OCI-LY7 (cell line): Measurements from ENCODE around the gene HYOU1.

Experiments
- EZH2phosphoT487 ChIP-seq: fragments of 200-600 bp; sonication (generic); IDR thresholded peaks from 2 replicates; pipeline ENCODE4 v1.6.1; 2018; ENCODE audit warnings: low read depth, borderline replicate concordance, mild to moderate bottlenecking, mixed run types, antibody characterized with exemption, low read length, moderate library complexity, mixed read lengths
- TF ChIP-seq, protein P1 (sequence below): fragments of 200-600 bp; sonication (generic); conservative IDR thresholded peaks from 2 replicates; pipeline ENCODE4 v1.5.1; 2014; ENCODE audit warnings: mild to moderate bottlenecking, antibody characterized with exemption, low read length, moderate library complexity, mixed read lengths

DNA sequence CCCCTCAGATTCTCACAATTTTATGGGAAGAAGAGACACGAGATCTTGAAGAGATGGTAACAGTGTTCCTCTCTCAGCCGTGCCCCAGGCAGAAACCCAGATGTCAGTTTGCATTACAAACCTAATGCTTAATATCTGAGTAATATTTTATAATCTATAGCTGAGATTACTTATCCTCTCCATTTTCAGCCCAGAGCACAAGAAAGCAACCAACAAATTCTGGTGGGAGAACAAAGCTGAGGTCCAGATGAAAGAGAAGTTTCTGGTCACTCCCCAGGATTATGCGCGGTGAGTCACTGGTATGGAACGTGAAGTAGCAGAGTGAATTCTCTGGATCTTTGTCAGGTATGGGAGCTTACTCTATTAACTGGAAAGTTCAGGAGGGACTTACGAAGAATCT is 58.2 kb downstream of the HYOU1 start:
- TF ChIP-seq, protein P1, sequence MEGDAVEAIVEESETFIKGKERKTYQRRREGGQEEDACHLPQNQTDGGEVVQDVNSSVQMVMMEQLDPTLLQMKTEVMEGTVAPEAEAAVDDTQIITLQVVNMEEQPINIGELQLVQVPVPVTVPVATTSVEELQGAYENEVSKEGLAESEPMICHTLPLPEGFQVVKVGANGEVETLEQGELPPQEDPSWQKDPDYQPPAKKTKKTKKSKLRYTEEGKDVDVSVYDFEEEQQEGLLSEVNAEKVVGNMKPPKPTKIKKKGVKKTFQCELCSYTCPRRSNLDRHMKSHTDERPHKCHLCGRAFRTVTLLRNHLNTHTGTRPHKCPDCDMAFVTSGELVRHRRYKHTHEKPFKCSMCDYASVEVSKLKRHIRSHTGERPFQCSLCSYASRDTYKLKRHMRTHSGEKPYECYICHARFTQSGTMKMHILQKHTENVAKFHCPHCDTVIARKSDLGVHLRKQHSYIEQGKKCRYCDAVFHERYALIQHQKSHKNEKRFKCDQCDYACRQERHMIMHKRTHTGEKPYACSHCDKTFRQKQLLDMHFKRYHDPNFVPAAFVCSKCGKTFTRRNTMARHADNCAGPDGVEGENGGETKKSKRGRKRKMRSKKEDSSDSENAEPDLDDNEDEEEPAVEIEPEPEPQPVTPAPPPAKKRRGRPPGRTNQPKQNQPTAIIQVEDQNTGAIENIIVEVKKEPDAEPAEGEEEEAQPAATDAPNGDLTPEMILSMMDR = no peak
- no peak for TF ChIP-seq EZH2phosphoT487
